ENCODE data around the gene EYS.

DNA sequence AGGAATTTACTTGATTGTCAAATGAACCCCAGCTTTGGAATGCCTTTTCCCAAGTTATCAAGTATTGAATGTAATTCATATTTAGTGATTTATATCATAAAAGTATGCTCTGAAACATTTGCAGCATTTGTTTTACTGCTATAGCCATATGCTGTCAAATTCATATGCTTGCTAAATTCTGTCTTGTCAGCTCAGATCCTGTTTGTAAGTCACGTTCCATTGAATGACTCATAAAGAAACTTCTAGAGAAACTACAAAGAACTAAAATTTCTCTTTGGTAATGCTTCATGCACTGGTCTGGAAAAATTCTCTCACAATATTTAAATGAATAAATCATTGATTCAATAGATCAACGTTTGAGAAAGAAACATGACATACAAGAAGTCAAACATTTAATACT, 1625.6 kb downstream of the EYS start:
- TF ChIP-seq POLR2AphosphoS5 (IDR thresholded peaks at IDR 0.05), result no peak
- TF ChIP-seq, protein P1, sequence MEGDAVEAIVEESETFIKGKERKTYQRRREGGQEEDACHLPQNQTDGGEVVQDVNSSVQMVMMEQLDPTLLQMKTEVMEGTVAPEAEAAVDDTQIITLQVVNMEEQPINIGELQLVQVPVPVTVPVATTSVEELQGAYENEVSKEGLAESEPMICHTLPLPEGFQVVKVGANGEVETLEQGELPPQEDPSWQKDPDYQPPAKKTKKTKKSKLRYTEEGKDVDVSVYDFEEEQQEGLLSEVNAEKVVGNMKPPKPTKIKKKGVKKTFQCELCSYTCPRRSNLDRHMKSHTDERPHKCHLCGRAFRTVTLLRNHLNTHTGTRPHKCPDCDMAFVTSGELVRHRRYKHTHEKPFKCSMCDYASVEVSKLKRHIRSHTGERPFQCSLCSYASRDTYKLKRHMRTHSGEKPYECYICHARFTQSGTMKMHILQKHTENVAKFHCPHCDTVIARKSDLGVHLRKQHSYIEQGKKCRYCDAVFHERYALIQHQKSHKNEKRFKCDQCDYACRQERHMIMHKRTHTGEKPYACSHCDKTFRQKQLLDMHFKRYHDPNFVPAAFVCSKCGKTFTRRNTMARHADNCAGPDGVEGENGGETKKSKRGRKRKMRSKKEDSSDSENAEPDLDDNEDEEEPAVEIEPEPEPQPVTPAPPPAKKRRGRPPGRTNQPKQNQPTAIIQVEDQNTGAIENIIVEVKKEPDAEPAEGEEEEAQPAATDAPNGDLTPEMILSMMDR (IDR thresholded peaks at IDR 0.05), result no peak
- no peak for TF ChIP-seq POLR2A (IDR thresholded peaks at IDR 0.05)

Data from gastroesophageal sphincter (tissue), 3 donors.